Gastrocnemius medialis (tissue), 4 donors: ENCODE data around the gene GPAM. TPM values are rescaled to one million over a fixed set of nuclear protein-coding genes. Genes with fewer than 3 reads are reported as not detected.

Experiments
- ATAC-seq, 2 donors: fragments of 150-250 bp; one replicate each; pipeline ENCODE4 v1.9.1; 2016
- DNase-seq, 2 donors: peaks; one replicate each; pipeline ENCODE4 v3.0.0-alpha.2; 2019
- H3K27ac ChIP-seq, 4 donors: fragments of 200-600 bp; sonication (generic); 1 replicate in 1 of 4; 2 replicates in 3 of 4; pipeline ENCODE4 v1.5.1; 2016 to 2018; ENCODE audit warnings: mild to moderate bottlenecking in 2 of 4, moderate library complexity in 1 of 4
- H3K27me3 ChIP-seq, 3 donors: fragments of 200-600 bp; sonication (generic) in 2 of 3; 1 replicate in 1 of 3; 2 replicates in 2 of 3; pipeline versions ENCODE4 v1.5.1 to v1.6.0; 2016 to 2019; ENCODE audit warnings: mild to moderate bottlenecking in 1 of 3, moderate library complexity in 1 of 3
- H3K36me3 ChIP-seq, 2 donors: fragments of 200-600 bp; sonication (generic) in 1 of 2; one replicate each; pipeline ENCODE4 v1.5.1; 2017 to 2018
- H3K4me1 ChIP-seq, 2 donors: fragments of 200-600 bp; sonication (generic) in 1 of 2; one replicate each; pipeline ENCODE4 v1.5.1; 2016 to 2017; ENCODE audit warnings: mild to moderate bottlenecking in 2 of 2
- H3K4me3 ChIP-seq, 4 donors: fragments of 200-600 bp; sonication (generic) in 3 of 4; 1 replicate in 1 of 4; 2 replicates in 3 of 4; pipeline ENCODE4 v1.5.1; 2016 to 2019; ENCODE audit warnings: mild to moderate bottlenecking in 2 of 4
- H3K9me3 ChIP-seq, 3 donors: fragments of 200-600 bp; sonication (generic) in 2 of 3; 1 replicate in 1 of 3; 2 replicates in 2 of 3; pipeline ENCODE4 v1.5.1; 2016 to 2019
- CTCF ChIP-seq, 5 experiments: fragments of 450-650 bp in 3 of 5; fragments of 200-600 bp in 2 of 5; sonication (generic) in 2 of 5; IDR thresholded peaks in 4 of 5; conservative IDR thresholded peaks in 1 of 5; 1 replicate in 4 of 5; 2 replicates in 1 of 5; pipeline ENCODE4 v1.5.1; 2016 to 2019; ENCODE audit warnings: antibody characterized with exemption in 5 of 5, mild to moderate bottlenecking in 3 of 5, moderate library complexity in 3 of 5
- POLR2A ChIP-seq, 2 donors: fragments of 450-650 bp; IDR thresholded peaks; one replicate each; pipeline ENCODE4 v1.6.1; 2017; ENCODE audit warnings: antibody characterized with exemption in 2 of 2, mild to moderate bottlenecking in 2 of 2, moderate library complexity in 2 of 2
- in situ Hi-C, 4 donors: fragments of 200-750 bp; cut with MboI; loops; one replicate each; pipeline versions ENCODE4 v1.15.0 to v1.8.0; 2017; ENCODE audit warnings: low sequenced_read_pairs in 4 of 4
- intact Hi-C: fragments of 100-400 bp; cut with DNase I; formaldehyde crosslinking; loops from one replicate; pipeline ENCODE4 v1.15.1; 2023; ENCODE audit warnings: low total_unique reads
- total RNA-seq, 4 donors: library from RNA; depleted of rRNA; stranded (reverse); fragments of >200 nt; gene quantifications; one replicate each; pipeline versions ENCODE4 v1.1.0 to v1.2.3, GENCODE V29; 2016

The GPAM gene
- total RNA-seq, 4 donors from 2014 or later: 4.0 to 9.0 (median 4.6) TPM

- intact Hi-C loops (no loop called here), in situ Hi-C loops (no loop called here)
- Histone ChIP-seq H3K36me3 (no peaks in the 10 kb centered on the region), H3K4me1 (no peaks in the 10 kb centered on the region), H3K4me3 (no peak overlapping the region), H3K9me3 (no peaks in the 10 kb centered on the region), H3K27me3 (no peaks in the 10 kb centered on the region), H3K27ac (no peak overlapping the region)
- no peak for TF ChIP-seq POLR2A (IDR thresholded peaks at IDR 0.05)
- no peak for TF ChIP-seq CTCF (IDR thresholded peaks at IDR 0.05 in 4 of 5, conservative IDR thresholded peaks at IDR 0.05 in 1 of 5)
- no peak for DNase-seq
- ATAC-seq: no peak
Measured at GRCh38 chr10:112216151-112216550, 32.6 kb upstream of the GPAM start.

- ATAC-seq (no peak), DNase-seq (no peak)
- Histone ChIP-seq H3K9me3 (no peaks in the 10 kb centered on the region), H3K4me3 (no peak overlapping the region), H3K36me3 (no peaks in the 10 kb centered on the region), H3K4me1 (no peaks in the 10 kb centered on the region), H3K27me3 (no peaks in the 10 kb centered on the region), H3K27ac (no peak overlapping the region)
- in situ Hi-C loops: no loop called here
- TF ChIP-seq POLR2A (IDR thresholded peaks at IDR 0.05) (no peak), CTCF (IDR thresholded peaks at IDR 0.05 in 4 of 5, conservative IDR thresholded peaks at IDR 0.05 in 1 of 5) (no peak)
- intact Hi-C loops: no loop called here
Measured at GRCh38 chr10:112215342-112215774, 31.8 kb upstream of the GPAM start.

- Histone ChIP-seq H3K27me3 (no peaks in the 10 kb centered on the region), H3K36me3 (no peaks in the 10 kb centered on the region), H3K9me3 (no peaks in the 10 kb centered on the region), H3K27ac (no peak overlapping the region), H3K4me3 (no peak overlapping the region), H3K4me1 (no peaks in the 10 kb centered on the region)
- ATAC-seq: no peak
- no peak for DNase-seq
- TF ChIP-seq POLR2A (IDR thresholded peaks at IDR 0.05) (no peak), CTCF (IDR thresholded peaks at IDR 0.05 in 4 of 5, conservative IDR thresholded peaks at IDR 0.05 in 1 of 5) (no peak)
- intact Hi-C loops (no loop called here), in situ Hi-C loops (no loop called here)
Measured at GRCh38 chr10:112214298-112214926, 30.8 kb upstream of the GPAM start.

- intact Hi-C loops: no loop called here
- DNase-seq: no peak
Measured at GRCh38 chr10:112213836-112214235, 30.3 kb upstream of the GPAM start.

More at GRCh38 chr10:112213836-112214235, 30.3 kb upstream of the GPAM start:
- H3K4me1 ChIP-seq: peaks cover 0 to 2% of the 10 kb centered on the region in 2 donors
- H3K27me3 ChIP-seq: no peaks in the 10 kb centered on the region
- H3K27ac ChIP-seq: no peak overlapping the region
- no peaks in the 10 kb centered on the region for H3K9me3 ChIP-seq
- in situ Hi-C loops: no loop called here
- no peaks in the 10 kb centered on the region for H3K36me3 ChIP-seq
- H3K4me3 ChIP-seq: no peak overlapping the region
- no peak for TF ChIP-seq CTCF (IDR thresholded peaks at IDR 0.05 in 4 of 5, conservative IDR thresholded peaks at IDR 0.05 in 1 of 5)
- no peak for TF ChIP-seq POLR2A (IDR thresholded peaks at IDR 0.05)
- no peak for ATAC-seq
